ENCODE data around the gene KAZN.

The KAZN gene

GRCh38 chr1:14710331-14710730, 111.8 kb downstream of the KAZN start:
- H3K27me3 Mint-ChIP-seq: peaks cover 18% of the 10 kb centered on the region
- no peaks in the 10 kb centered on the region for H3K36me3 Mint-ChIP-seq
- H3K27ac Mint-ChIP-seq: no peak overlapping the region
- H3K9me3 Mint-ChIP-seq: no peaks in the 10 kb centered on the region
- ATAC-seq: no peak
- H3K4me3 Mint-ChIP-seq: no peak overlapping the region
- no peaks in the 10 kb centered on the region for H3K4me1 Mint-ChIP-seq

GRCh38 chr1:14712136-14712535, 113.7 kb downstream of the KAZN start:
- Mint-ChIP-seq H3K27ac (no peak overlapping the region), H3K9me3 (no peaks in the 10 kb centered on the region), H3K4me3 (no peak overlapping the region), H3K27me3 (peaks cover 14% of the 10 kb centered on the region), H3K36me3 (no peaks in the 10 kb centered on the region), H3K4me1 (no peaks in the 10 kb centered on the region)
- no peak for ATAC-seq

- no peaks in the 10 kb centered on the region for H3K4me1 Mint-ChIP-seq
- H3K27me3 Mint-ChIP-seq: peaks cover 14% of the 10 kb centered on the region
- ATAC-seq: no peak
- H3K4me3 Mint-ChIP-seq: no peak overlapping the region
- H3K9me3 Mint-ChIP-seq: no peaks in the 10 kb centered on the region
- H3K36me3 Mint-ChIP-seq: no peaks in the 10 kb centered on the region
- H3K27ac Mint-ChIP-seq: no peak overlapping the region
These were observed 114.6 kb downstream of the KAZN start for GRCh38 chr1:14713077-14713476.

- Mint-ChIP-seq H3K4me3 (no peak overlapping the region), H3K27ac (no peak overlapping the region), H3K9me3 (peaks cover 7% of the 10 kb centered on the region), H3K4me1 (no peaks in the 10 kb centered on the region), H3K27me3 (peaks cover 15% of the 10 kb centered on the region), H3K36me3 (no peaks in the 10 kb centered on the region)
- ATAC-seq: no peak
These were observed 116.8 kb downstream of the KAZN start for GRCh38 chr1:14715266-14715665.

GRCh38 chr1:14715802-14716201, 117.3 kb downstream of the KAZN start:
- Mint-ChIP-seq H3K27ac (no peak overlapping the region), H3K27me3 (peaks cover 18% of the 10 kb centered on the region), H3K4me3 (no peak overlapping the region), H3K4me1 (no peaks in the 10 kb centered on the region), H3K9me3 (peaks cover 12% of the 10 kb centered on the region), H3K36me3 (no peaks in the 10 kb centered on the region)
- no peak for ATAC-seq

- Mint-ChIP-seq H3K9me3 (peaks cover 12% of the 10 kb centered on the region), H3K4me3 (no peak overlapping the region)
- ATAC-seq: no peak
These were observed 118.0 kb downstream of the KAZN start for GRCh38 chr1:14716474-14716873.

GRCh38 chr1:14718476-14718875, 120.0 kb downstream of the KAZN start:
- H3K27me3 Mint-ChIP-seq: peaks cover 8% of the 10 kb centered on the region
- no peak overlapping the region for H3K4me3 Mint-ChIP-seq
- ATAC-seq: no peak
- no peaks in the 10 kb centered on the region for H3K36me3 Mint-ChIP-seq
- no peaks in the 10 kb centered on the region for H3K4me1 Mint-ChIP-seq
- H3K27ac Mint-ChIP-seq: no peak overlapping the region
- H3K9me3 Mint-ChIP-seq: peaks cover 12% of the 10 kb centered on the region

More at GRCh38 chr1:14716474-14716873, 118.0 kb downstream of the KAZN start:
- Mint-ChIP-seq H3K36me3 (no peaks in the 10 kb centered on the region), H3K27ac (no peak overlapping the region), H3K4me1 (no peaks in the 10 kb centered on the region), H3K27me3 (peaks cover 12% of the 10 kb centered on the region)

GRCh38 chr1:14723401-14723800, 124.9 kb downstream of the KAZN start:
- H3K9me3 Mint-ChIP-seq: peaks cover 19% of the 10 kb centered on the region
- H3K27me3 Mint-ChIP-seq: peaks cover 15% of the 10 kb centered on the region
- H3K36me3 Mint-ChIP-seq: no peaks in the 10 kb centered on the region
- no peak overlapping the region for H3K27ac Mint-ChIP-seq
- no peak overlapping the region for H3K4me3 Mint-ChIP-seq
- H3K4me1 Mint-ChIP-seq: no peaks in the 10 kb centered on the region
- no peak for ATAC-seq

- ATAC-seq: no peak
- Mint-ChIP-seq H3K4me1 (no peaks in the 10 kb centered on the region), H3K27ac (no peak overlapping the region), H3K9me3 (peaks cover 18% of the 10 kb centered on the region), H3K36me3 (no peaks in the 10 kb centered on the region), H3K4me3 (no peak overlapping the region), H3K27me3 (peaks cover 15% of the 10 kb centered on the region)
These were observed 125.8 kb downstream of the KAZN start for GRCh38 chr1:14724246-14724645.

GRCh38 chr1:14724678-14725077, 126.2 kb downstream of the KAZN start:
- Mint-ChIP-seq H3K4me1 (no peaks in the 10 kb centered on the region), H3K27ac (no peak overlapping the region), H3K36me3 (no peaks in the 10 kb centered on the region), H3K9me3 (peaks cover 15% of the 10 kb centered on the region), H3K4me3 (no peak overlapping the region), H3K27me3 (peaks cover 15% of the 10 kb centered on the region)
- ATAC-seq: no peak

- ATAC-seq: no peak
- no peaks in the 10 kb centered on the region for H3K36me3 Mint-ChIP-seq
These were observed 126.8 kb downstream of the KAZN start for GRCh38 chr1:14725238-14725637.

GRCh38 chr1:14725695-14726094, 127.2 kb downstream of the KAZN start:
- H3K9me3 Mint-ChIP-seq: peaks cover 9% of the 10 kb centered on the region
- H3K27ac Mint-ChIP-seq: no peak overlapping the region
- no peak for ATAC-seq
- no peak overlapping the region for H3K4me3 Mint-ChIP-seq
- peaks cover 10% of the 10 kb centered on the region for H3K27me3 Mint-ChIP-seq
- H3K36me3 Mint-ChIP-seq: no peaks in the 10 kb centered on the region
- no peaks in the 10 kb centered on the region for H3K4me1 Mint-ChIP-seq

More at GRCh38 chr1:14725238-14725637, 126.8 kb downstream of the KAZN start:
- H3K27ac Mint-ChIP-seq: no peak overlapping the region
- H3K27me3 Mint-ChIP-seq: peaks cover 14% of the 10 kb centered on the region
- peaks cover 13% of the 10 kb centered on the region for H3K9me3 Mint-ChIP-seq
- no peaks in the 10 kb centered on the region for H3K4me1 Mint-ChIP-seq
- no peak overlapping the region for H3K4me3 Mint-ChIP-seq

GRCh38 chr1:14726606-14727005, 128.1 kb downstream of the KAZN start:
- H3K4me1 Mint-ChIP-seq: no peaks in the 10 kb centered on the region
- no peak overlapping the region for H3K4me3 Mint-ChIP-seq
- no peak overlapping the region for H3K27ac Mint-ChIP-seq
- peaks cover 7% of the 10 kb centered on the region for H3K27me3 Mint-ChIP-seq
- H3K36me3 Mint-ChIP-seq: no peaks in the 10 kb centered on the region
- ATAC-seq: no peak
- H3K9me3 Mint-ChIP-seq: peaks cover 7% of the 10 kb centered on the region

GRCh38 chr1:14728516-14728915, 130.0 kb downstream of the KAZN start:
- H3K9me3 Mint-ChIP-seq: peaks cover 7% of the 10 kb centered on the region
- no peaks in the 10 kb centered on the region for H3K4me1 Mint-ChIP-seq
- peaks cover 10% of the 10 kb centered on the region for H3K27me3 Mint-ChIP-seq
- no peak overlapping the region for H3K4me3 Mint-ChIP-seq
- no peak overlapping the region for H3K27ac Mint-ChIP-seq
- no peak for ATAC-seq
- H3K36me3 Mint-ChIP-seq: no peaks in the 10 kb centered on the region

- Mint-ChIP-seq H3K36me3 (no peaks in the 10 kb centered on the region), H3K27me3 (peaks cover 38% of the 10 kb centered on the region), H3K9me3 (no peaks in the 10 kb centered on the region), H3K4me3 (no peak overlapping the region), H3K4me1 (no peaks in the 10 kb centered on the region), H3K27ac (no peak overlapping the region)
- ATAC-seq: no peak
These were observed 134.2 kb downstream of the KAZN start for GRCh38 chr1:14732728-14733047.

- Mint-ChIP-seq H3K4me3 (no peak overlapping the region), H3K4me1 (no peaks in the 10 kb centered on the region), H3K36me3 (no peaks in the 10 kb centered on the region), H3K27me3 (peaks cover 43% of the 10 kb centered on the region), H3K9me3 (no peaks in the 10 kb centered on the region), H3K27ac (no peak overlapping the region)
- no peak for ATAC-seq
These were observed 134.7 kb downstream of the KAZN start for GRCh38 chr1:14733048-14733778.

GRCh38 chr1:14733779-14734140, 135.3 kb downstream of the KAZN start:
- Mint-ChIP-seq H3K4me3 (no peak overlapping the region), H3K27ac (no peak overlapping the region), H3K27me3 (peaks cover 45% of the 10 kb centered on the region), H3K4me1 (no peaks in the 10 kb centered on the region), H3K9me3 (no peaks in the 10 kb centered on the region), H3K36me3 (no peaks in the 10 kb centered on the region)
- no peak for ATAC-seq

Measured in stimulated activated memory B cell treated with anti-CD40 and anti-IgM and Interleukin-4, amounts not matched to agents 10 μg/mL and 1 μg/mL and 100 μg/mL, for 72 hours (primary cell).